HG03469 (cell line): ENCODE results near the gene DNAJA2.
A peak's percentile ranks its signal among the peaks of the same experiment; 100 is the strongest.
"Not testable (repeated sequence)": the region's sequence is repeated elsewhere in the genome, so short reads cannot be mapped to it uniquely, and the experiment has no call there.

Experiments used
- ATAC-seq: cut with Tn5 transposase; IDR thresholded peaks from one replicate; pipeline ENCODE4 v1.9.1; 2021; ENCODE audit warnings: mild to moderate bottlenecking, moderate library complexity, moderate number of reproducible peaks; ENCODE audit not compliant: unreplicated experiment

The DNAJA2 gene

DNA sequence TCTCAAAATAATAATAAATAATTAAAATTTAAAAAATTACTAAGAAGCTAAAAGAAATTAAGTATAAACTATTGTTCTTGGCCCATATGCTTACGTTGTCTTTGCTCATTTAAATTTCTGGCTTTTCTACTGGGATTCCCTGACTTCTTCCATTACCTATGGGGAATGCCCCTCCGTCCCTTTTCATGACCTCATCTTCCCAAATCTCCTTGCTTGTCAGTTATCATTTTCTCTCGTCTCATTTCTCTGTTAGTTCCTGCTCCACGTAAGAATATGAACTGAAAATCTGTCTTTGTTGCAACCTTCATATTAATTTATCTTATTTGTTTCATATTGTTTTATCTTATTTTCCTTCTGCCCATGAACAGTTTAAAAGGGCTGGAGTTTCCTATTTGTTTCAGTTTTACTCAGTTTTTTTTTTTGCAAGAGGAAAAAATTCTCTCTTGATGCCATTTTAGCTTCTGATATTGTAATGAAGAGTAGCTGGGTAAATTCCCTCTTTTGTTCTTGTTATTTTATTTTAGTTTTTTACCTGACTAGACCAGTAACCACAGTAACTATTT is 2.5 kb upstream of the DNAJA2 start:
- ATAC-seq, result no peak

DNA sequence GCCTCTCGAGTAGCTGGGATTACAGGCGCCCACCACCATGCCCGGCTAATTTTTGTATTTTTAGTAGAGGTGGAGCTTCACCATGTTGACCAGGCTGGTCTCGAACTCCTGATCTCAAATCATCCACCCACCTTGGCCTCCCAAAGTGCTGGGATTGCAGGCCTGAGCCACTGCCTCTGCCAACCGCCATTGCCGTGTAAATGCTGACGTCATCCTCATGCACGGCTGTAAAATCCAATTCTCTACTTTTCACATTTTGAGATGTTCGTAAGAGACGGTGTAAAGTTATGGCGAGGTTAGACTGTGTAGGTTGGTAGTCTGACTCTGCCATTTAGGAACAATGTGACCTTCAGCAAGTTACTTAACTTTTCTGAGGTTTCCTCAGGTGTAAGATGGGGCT is 1.7 kb upstream of the DNAJA2 start:
- no peak for ATAC-seq

- peak; percentile 32 for ATAC-seq
Measured at GRCh38 chr16:46974352-46974751, 878 bp upstream of the DNAJA2 start.

- no peak for ATAC-seq
Measured at GRCh38 chr16:46973996-46974324, 486 bp upstream of the DNAJA2 start.

DNA sequence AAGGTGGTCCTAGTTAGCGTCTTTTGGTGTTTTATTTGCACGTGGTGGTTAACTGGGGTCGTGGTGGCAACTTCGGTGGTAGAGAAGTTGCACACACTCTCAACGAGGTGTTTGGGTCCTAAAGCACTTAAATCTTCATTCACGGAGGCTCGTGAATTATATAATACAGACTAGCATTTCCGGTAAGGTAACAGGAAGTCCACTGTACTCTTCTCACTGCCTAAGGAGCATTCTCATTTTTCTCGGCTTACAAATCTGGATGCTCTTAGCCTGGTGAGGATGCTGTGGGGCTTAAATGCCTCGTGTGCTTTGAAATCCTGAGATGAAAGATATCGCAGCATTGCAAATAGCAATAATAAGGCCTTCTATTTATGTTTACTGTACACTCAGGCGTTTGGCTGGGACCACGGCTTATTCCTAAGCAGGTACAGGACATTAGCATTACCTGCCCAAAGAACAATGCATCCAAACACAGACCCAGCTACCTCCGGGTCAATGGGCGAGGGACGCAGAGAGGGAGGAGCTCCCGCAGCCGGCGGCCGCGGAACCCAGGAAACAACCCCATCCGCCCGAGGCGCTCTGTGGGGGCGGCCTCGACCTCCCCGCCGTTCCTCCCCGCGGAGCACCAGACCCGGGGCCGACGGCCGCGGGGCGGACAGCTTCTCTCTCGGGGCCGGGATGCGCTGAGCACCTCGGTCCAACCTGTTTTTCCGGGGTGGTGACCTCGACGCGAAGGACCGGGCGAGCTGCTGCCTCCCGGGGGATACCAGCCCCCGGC is 856 bp downstream of the DNAJA2 start:
- ATAC-seq, result peak; percentile 20

GRCh38 chr16:46971271-46971670 is 2.2 kb downstream of the DNAJA2 start:
- ATAC-seq, result no peak

- ATAC-seq, result no peak
Measured at GRCh38 chr16:46970089-46970488, 3.4 kb downstream of the DNAJA2 start.

DNA sequence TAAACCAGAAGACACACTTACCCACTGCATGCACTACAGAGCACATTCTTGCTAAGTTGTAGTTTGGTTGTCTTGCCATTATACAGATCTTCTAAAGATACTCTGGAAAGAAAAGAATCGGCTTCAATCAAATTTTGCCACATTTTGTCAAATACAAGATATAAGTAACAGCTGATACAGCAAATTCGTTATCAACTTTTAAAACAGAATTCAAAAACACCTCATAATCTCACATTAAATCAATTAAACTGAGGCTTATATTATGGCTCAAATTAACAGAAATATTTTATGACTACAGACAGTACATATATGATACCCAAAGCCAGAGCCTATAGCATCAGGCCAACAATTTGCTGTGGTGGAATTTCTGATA is 5.4 kb downstream of the DNAJA2 start:
- no peak for ATAC-seq

DNA sequence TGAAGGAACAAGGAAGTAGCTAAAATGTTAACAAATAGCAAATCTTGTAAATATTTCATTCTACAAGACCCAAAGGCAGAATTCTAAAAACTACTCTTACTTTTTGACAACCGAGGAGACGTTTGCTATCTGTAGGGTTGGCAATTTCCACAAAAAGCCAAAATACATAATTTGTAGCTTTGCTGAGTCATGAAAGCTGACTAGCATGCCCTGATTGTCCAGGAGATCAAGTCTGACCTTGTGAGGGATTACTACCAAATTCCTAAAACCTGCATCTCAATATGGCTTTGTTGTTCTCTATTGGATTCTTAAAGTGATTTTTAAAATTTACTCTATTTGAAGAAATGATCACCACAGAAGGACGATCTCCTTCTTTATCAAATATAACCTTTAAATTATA is 10.8 kb downstream of the DNAJA2 start:
- ATAC-seq, result no peak

DNA sequence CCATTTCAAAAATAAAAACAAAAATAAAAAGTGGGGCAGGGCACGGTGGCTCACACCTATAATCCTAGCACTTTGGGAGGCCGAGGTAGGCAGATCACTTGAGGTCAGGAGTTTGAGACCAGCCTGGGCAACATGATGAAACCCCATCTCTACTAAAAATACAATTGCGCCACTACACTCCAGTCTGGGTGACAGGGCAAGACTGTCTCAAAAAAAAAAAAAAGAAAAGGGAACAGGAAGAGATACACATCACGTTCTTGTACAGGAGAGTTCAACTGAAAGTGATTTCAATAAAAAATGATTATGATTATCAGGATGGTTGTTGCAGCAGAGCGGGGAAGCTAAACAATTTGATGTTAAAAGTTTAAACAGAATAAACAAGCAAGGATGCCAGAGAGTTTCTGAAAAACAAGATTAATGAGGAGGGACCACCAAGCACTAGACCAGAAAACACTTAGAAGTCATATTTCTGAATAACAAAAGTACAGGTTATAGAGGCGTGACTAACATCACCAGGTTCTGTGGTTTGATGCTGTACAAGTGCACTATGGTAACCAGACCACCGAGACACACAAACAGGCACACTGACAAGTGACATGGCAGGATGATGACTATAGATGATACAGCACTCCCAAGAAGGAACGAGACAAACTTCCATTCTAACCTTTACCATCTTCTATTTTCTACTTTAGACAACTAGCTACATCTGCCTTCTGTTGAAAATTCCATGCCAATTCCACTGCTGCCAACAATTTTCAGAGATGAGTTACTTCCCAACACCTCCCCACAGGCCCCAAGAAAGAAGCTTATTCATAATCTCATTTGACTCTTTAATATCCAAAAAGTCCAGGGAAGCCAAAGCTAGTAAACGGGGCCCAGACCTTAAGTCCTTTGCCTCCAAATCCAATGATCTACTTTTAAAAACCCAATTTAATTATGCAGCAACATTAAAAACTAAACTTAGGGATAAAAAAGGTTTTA is 11.8 kb downstream of the DNAJA2 start:
- no peak for ATAC-seq

DNA sequence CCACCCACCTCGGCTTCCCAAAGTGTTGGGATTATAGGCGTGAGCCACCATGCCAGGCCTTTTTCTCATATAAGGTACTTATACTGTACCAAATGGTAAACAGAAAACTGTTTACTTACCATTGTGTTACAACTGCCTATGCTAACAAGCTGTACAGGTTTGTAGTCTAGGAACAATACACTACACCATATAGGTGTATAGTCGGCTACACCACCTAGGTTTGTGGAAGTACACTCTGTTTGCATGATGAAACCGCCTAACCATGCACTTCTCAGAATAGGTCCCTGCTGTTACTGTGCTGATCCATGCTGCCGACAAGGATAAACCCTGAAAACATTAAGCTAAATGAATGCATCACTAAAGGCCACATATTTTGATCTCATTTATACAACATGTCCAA is 18.9 kb downstream of the DNAJA2 start:
- no peak for ATAC-seq

DNA sequence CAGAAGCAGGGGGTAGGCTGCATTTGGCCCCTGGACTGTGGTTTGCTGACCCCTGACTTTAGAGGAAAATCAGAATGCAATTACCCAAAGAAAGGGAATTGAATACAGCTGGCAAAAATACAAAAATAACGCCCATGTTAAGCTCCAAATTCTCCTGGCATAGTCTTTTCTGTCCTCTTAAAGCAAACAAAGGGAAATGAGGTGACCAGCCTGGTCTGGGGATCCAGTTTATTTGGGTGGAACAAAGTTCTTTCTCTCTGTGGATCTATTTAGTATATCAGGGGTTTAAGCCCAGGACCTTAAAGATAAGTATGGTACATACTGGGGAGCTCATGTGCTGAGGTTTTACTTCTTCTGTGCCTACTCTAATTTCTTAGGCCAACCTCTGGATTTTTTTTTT is 23.5 kb downstream of the DNAJA2 start:
- ATAC-seq, result no peak

DNA sequence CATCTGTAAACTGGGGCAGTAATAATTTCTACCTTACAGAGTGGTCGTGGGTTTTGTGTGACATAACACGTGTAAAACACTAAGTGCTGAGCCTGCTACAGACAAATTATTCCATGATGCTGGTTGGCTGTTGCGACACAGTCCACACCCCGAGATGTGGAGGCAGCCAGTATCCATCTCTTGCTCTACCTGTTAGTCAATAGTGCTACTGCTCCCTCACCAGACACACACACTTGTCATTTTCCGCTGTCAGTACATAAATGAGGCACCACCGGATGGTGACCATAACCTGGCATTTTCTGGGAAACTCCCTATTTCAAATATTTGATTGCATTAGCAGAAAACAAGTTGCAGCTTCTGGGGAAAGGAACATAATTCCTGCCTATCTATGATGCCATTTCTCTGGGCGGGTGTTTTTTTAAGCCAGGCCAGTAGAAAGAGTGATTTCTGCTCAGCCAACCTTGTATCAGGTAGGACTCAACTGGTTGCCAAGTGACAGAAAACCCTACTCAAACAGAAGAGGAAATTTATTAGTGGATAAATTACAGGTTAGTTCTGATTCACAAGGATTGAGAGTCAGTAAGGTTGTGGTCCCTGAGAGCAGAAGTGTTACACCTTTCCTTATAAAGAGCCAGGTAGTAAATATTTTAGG is 24.1 kb downstream of the DNAJA2 start:
- ATAC-seq, result no peak

GRCh38 chr16:46948548-46949166 is 24.8 kb downstream of the DNAJA2 start:
- no peak for ATAC-seq

DNA sequence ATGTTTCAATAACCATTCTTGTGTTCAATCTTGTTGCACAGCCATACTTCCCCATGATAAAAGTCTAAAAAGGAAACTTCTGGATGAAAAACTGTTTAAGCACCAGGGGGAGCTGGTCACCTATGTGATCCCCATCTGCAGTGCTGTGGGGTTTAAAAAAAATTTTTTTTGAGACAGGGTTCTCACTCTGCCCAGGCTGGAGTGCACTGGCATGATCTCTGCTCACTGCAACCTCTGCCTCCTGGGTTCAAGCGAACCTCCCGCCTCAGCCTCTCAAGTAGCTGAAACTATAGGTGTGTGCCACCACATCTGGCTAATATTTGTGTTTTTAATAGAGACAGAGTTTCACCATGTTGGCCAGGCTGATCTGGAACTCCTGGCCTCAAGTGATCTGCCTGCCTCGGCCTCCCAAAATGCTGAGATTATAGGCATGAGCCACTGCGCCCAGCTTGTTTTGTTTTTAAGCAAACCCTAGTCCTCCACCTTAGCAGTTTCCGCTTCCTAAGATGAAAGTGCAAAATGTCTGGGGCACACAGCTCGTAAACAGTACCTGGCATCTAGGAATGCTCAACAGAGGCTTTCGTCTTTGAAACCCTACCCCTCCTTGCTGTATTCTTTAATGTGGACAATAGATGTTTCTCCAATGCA is 25.4 kb downstream of the DNAJA2 start:
- ATAC-seq, result no peak

GRCh38 chr16:46944713-46945112 is 28.8 kb downstream of the DNAJA2 start:
- ATAC-seq, result not testable (repeated sequence)

DNA sequence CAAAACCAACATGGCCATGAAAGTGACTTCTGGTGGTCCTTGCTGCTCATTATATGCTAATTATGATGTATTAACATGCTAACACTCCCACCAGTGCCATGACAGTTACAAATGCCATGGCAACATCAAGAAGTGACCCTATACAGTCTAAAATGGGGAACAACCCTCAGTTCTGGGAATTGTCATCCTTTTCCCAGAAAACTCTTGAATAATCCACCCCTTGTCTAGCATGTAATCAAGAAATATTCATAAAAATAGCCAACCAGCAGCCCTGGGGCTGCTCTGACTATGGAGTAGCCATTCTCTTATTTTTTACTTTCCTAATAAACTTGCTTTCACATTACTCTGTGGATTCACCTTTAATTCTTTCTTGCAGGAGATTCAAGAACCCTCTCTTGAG is 35.9 kb downstream of the DNAJA2 start:
- no peak for ATAC-seq

DNA sequence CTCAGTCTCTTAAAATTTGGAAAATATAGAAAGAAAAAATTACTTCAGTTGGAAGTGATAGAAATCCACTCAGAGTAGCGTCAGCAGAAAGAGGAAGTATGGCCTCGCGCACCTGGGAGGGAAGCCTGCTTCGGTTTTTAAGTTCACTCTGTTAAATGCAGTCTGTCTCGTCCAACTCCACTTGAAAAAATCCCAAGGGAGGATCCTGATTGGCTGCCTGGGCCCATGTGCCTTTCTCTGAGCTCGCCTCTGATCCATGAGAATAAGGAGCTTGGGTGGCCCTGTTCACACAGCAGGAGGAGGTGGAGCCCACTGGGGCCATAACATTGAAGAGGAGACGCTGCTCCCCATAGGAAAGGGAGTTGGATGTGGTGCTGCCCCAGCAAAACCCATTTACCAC is 40.7 kb downstream of the DNAJA2 start:
- ATAC-seq, result no peak

DNA sequence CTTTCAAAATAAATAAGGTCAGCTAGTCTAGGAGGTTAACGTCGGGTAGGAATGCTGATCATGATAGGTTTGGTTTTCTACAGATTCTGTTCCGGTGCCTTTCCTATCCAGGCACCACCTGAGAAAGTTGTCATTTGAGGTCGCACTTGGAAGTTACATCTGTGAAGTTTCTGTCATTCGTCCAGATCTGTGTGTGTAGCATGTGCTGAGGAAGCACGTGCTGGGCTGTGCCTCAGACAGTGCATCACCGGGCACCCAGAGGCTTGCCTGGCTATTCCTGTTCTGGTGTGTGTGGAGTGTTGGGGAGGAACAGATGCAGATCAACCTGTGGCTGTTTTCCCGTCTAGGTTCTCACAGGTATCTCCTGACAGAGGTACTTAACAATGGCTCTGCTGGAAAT is 42.6 kb downstream of the DNAJA2 start:
- ATAC-seq, result no peak
